ENCODE data around the gene TSPEAR.

TSPEAR gene

GRCh38 chr21:44711327-44712202 lies at the start of gene TSPEAR:
Gene TSPEAR (minus strand): TSS chr21:44711572. CDS start chr21:44711514, 58 bp downstream.
- peaks cover 37% of the 10 kb centered on the region for H3K4me1 Mint-ChIP-seq (ENCODE audit: low read depth)
- H3K27ac Mint-ChIP-seq: no peak within 1 kb of the TSS
- peaks cover 45% of the 10 kb centered on the region for H3K27me3 Mint-ChIP-seq
- H3K9me3 Mint-ChIP-seq (ENCODE audit: low read depth): no peaks in the 10 kb centered on the region
- H3K4me3 Mint-ChIP-seq: peak within 1 kb of the TSS; percentile 76
- no peaks in the 10 kb centered on the region for H3K36me3 Mint-ChIP-seq

GRCh38 chr21:44760376-44760775 lies 49.0 kb upstream of the TSPEAR start:
- H3K36me3 Mint-ChIP-seq: no peaks in the 10 kb centered on the region
- peaks cover 8% of the 10 kb centered on the region for H3K4me1 Mint-ChIP-seq (ENCODE audit: low read depth)
- no peak overlapping the region for H3K27ac Mint-ChIP-seq
- H3K27me3 Mint-ChIP-seq: no peaks in the 10 kb centered on the region
- H3K9me3 Mint-ChIP-seq (ENCODE audit: low read depth): no peaks in the 10 kb centered on the region
- no peak overlapping the region for H3K4me3 Mint-ChIP-seq

- no peak overlapping the region for H3K27ac Mint-ChIP-seq
- peaks cover 3% of the 10 kb centered on the region for H3K4me1 Mint-ChIP-seq (ENCODE audit: low read depth)
- peaks cover 4% of the 10 kb centered on the region for H3K9me3 Mint-ChIP-seq (ENCODE audit: low read depth)
- H3K36me3 Mint-ChIP-seq: no peaks in the 10 kb centered on the region
- H3K4me3 Mint-ChIP-seq: no peak overlapping the region
- no peaks in the 10 kb centered on the region for H3K27me3 Mint-ChIP-seq
Observed at GRCh38 chr21:44759628-44760285, 48.4 kb upstream of the TSPEAR start.

GRCh38 chr21:44758781-44759627 lies 47.6 kb upstream of the TSPEAR start:
- H3K4me1 Mint-ChIP-seq (ENCODE audit: low read depth): peaks cover 3% of the 10 kb centered on the region
- H3K9me3 Mint-ChIP-seq (ENCODE audit: low read depth): peaks cover 5% of the 10 kb centered on the region
- no peak overlapping the region for H3K27ac Mint-ChIP-seq
- H3K36me3 Mint-ChIP-seq: no peaks in the 10 kb centered on the region
- H3K27me3 Mint-ChIP-seq: no peaks in the 10 kb centered on the region
- no peak overlapping the region for H3K4me3 Mint-ChIP-seq

- Mint-ChIP-seq H3K4me3 (no peak overlapping the region), H3K9me3 (ENCODE audit: low read depth) (peaks cover 5% of the 10 kb centered on the region), H3K36me3 (no peaks in the 10 kb centered on the region), H3K27ac (no peak overlapping the region), H3K27me3 (no peaks in the 10 kb centered on the region), H3K4me1 (ENCODE audit: low read depth) (peaks cover 3% of the 10 kb centered on the region)
Observed at GRCh38 chr21:44758141-44758561, 46.8 kb upstream of the TSPEAR start.

- H3K4me3 Mint-ChIP-seq: no peak overlapping the region
- no peaks in the 10 kb centered on the region for H3K27me3 Mint-ChIP-seq
- H3K9me3 Mint-ChIP-seq (ENCODE audit: low read depth): peaks cover 5% of the 10 kb centered on the region
- peaks cover 3% of the 10 kb centered on the region for H3K4me1 Mint-ChIP-seq (ENCODE audit: low read depth)
- H3K36me3 Mint-ChIP-seq: no peaks in the 10 kb centered on the region
- no peak overlapping the region for H3K27ac Mint-ChIP-seq
Observed at GRCh38 chr21:44757731-44758130, 46.4 kb upstream of the TSPEAR start.

GRCh38 chr21:44756423-44757185 lies 45.2 kb upstream of the TSPEAR start:
- peaks cover 5% of the 10 kb centered on the region for H3K9me3 Mint-ChIP-seq (ENCODE audit: low read depth)
- H3K27ac Mint-ChIP-seq: no peak overlapping the region
- no peaks in the 10 kb centered on the region for H3K36me3 Mint-ChIP-seq
- no peaks in the 10 kb centered on the region for H3K27me3 Mint-ChIP-seq
- peaks cover 3% of the 10 kb centered on the region for H3K4me1 Mint-ChIP-seq (ENCODE audit: low read depth)
- no peak overlapping the region for H3K4me3 Mint-ChIP-seq

- Mint-ChIP-seq H3K4me3 (no peak overlapping the region), H3K4me1 (ENCODE audit: low read depth) (no peaks in the 10 kb centered on the region), H3K27me3 (peaks cover 4% of the 10 kb centered on the region), H3K27ac (no peak overlapping the region), H3K36me3 (no peaks in the 10 kb centered on the region), H3K9me3 (ENCODE audit: low read depth) (peaks cover 5% of the 10 kb centered on the region)
Observed at GRCh38 chr21:44755227-44755626, 43.9 kb upstream of the TSPEAR start.

- Mint-ChIP-seq H3K4me1 (ENCODE audit: low read depth) (no peaks in the 10 kb centered on the region), H3K9me3 (ENCODE audit: low read depth) (peaks cover 5% of the 10 kb centered on the region), H3K36me3 (no peaks in the 10 kb centered on the region), H3K4me3 (no peak overlapping the region), H3K27ac (no peak overlapping the region), H3K27me3 (peaks cover 5% of the 10 kb centered on the region)
Observed at GRCh38 chr21:44753357-44753756, 42.0 kb upstream of the TSPEAR start.

GRCh38 chr21:44752671-44753235 lies 41.4 kb upstream of the TSPEAR start:
- Mint-ChIP-seq H3K36me3 (no peaks in the 10 kb centered on the region), H3K27me3 (peaks cover 5% of the 10 kb centered on the region)

GRCh38 chr21:44751799-44752636 lies 40.6 kb upstream of the TSPEAR start:
- H3K27ac Mint-ChIP-seq: no peak overlapping the region
- no peaks in the 10 kb centered on the region for H3K36me3 Mint-ChIP-seq
- H3K9me3 Mint-ChIP-seq (ENCODE audit: low read depth): peaks cover 5% of the 10 kb centered on the region
- H3K4me1 Mint-ChIP-seq (ENCODE audit: low read depth): no peaks in the 10 kb centered on the region
- no peak overlapping the region for H3K4me3 Mint-ChIP-seq
- peaks cover 5% of the 10 kb centered on the region for H3K27me3 Mint-ChIP-seq

More at GRCh38 chr21:44752671-44753235, 41.4 kb upstream of the TSPEAR start:
- H3K4me3 Mint-ChIP-seq: no peak overlapping the region
- H3K9me3 Mint-ChIP-seq (ENCODE audit: low read depth): peaks cover 5% of the 10 kb centered on the region
- H3K4me1 Mint-ChIP-seq (ENCODE audit: low read depth): no peaks in the 10 kb centered on the region
- no peak overlapping the region for H3K27ac Mint-ChIP-seq

- Mint-ChIP-seq H3K36me3 (no peaks in the 10 kb centered on the region), H3K4me3 (no peak overlapping the region), H3K27ac (no peak overlapping the region), H3K27me3 (peaks cover 5% of the 10 kb centered on the region), H3K4me1 (ENCODE audit: low read depth) (no peaks in the 10 kb centered on the region), H3K9me3 (ENCODE audit: low read depth) (peaks cover 5% of the 10 kb centered on the region)
Observed at GRCh38 chr21:44751186-44751798, 39.9 kb upstream of the TSPEAR start.

GRCh38 chr21:44750675-44751025 lies 39.3 kb upstream of the TSPEAR start:
- H3K27ac Mint-ChIP-seq: no peak overlapping the region
- H3K9me3 Mint-ChIP-seq (ENCODE audit: low read depth): peaks cover 5% of the 10 kb centered on the region
- no peaks in the 10 kb centered on the region for H3K36me3 Mint-ChIP-seq
- no peak overlapping the region for H3K4me3 Mint-ChIP-seq
- H3K4me1 Mint-ChIP-seq (ENCODE audit: low read depth): no peaks in the 10 kb centered on the region
- peaks cover 5% of the 10 kb centered on the region for H3K27me3 Mint-ChIP-seq

Data from activated naive CD8-positive, alpha-beta T cell (primary cell).